DND-41 (cell line): ENCODE results near the gene POU2AF2.

ENCODE experiments used
- ATAC-seq: fragments of 200-7000 bp; cut with Tn5 transposase; 3 replicates; pipeline ENCODE4 v1.9.1; 2021; ENCODE audit warnings: low read depth; ENCODE audit not compliant: insufficient read depth
- DNase-seq: peaks from one replicate; pipeline ENCODE4 v3.0.0-alpha.2; 2020
- H2AFZ ChIP-seq: 2 replicates; pipeline ENCODE4 v1.6.0; 2012; ENCODE audit warnings: low read depth, low read length
- H3K27ac ChIP-seq: 2 replicates; pipeline ENCODE4 v1.5.1; 2012; ENCODE audit warnings: low read length, inconsistent platforms
- H3K27me3 ChIP-seq: fragments of 200-600 bp; sonication (generic); 2 replicates; pipeline ENCODE4 v1.6.0; 2012; ENCODE audit warnings: low read length, mild to moderate bottlenecking, inconsistent platforms; ENCODE audit not compliant: insufficient read depth, poor library complexity
- H3K36me3 ChIP-seq: 2 replicates; pipeline ENCODE4 v1.5.1; 2012; ENCODE audit warnings: low read length, inconsistent platforms; ENCODE audit not compliant: insufficient read depth
- H3K4me1 ChIP-seq: 2 replicates; pipeline ENCODE4 v1.5.1; 2012; ENCODE audit warnings: mild to moderate bottlenecking, low read length; ENCODE audit not compliant: insufficient read depth
- H3K4me2 ChIP-seq: 2 replicates; pipeline ENCODE4 v1.6.0; 2012; ENCODE audit warnings: mild to moderate bottlenecking, moderate library complexity, low read length, inconsistent platforms; ENCODE audit not compliant: insufficient read depth
- H3K4me3 ChIP-seq, 2 experiments: fragments of 200-600 bp in 1 of 2; shearing (Covaris generic) in 1 of 2; 2 replicates each; pipeline ENCODE4 v1.5.1; 2012 to 2016; ENCODE audit warnings: inconsistent platforms in 2 of 2, low read length in 2 of 2, mild to moderate bottlenecking in 2 of 2, low read depth in 1 of 2, moderate library complexity in 1 of 2
- H3K79me2 ChIP-seq: 2 replicates; pipeline ENCODE4 v1.6.0; 2012; ENCODE audit warnings: low read length, inconsistent platforms; ENCODE audit not compliant: insufficient read depth
- H3K9ac ChIP-seq: 2 replicates; pipeline ENCODE4 v1.6.0; 2012; ENCODE audit warnings: low read depth, mild to moderate bottlenecking, inconsistent platforms, low read length, moderate library complexity
- H3K9me3 ChIP-seq: 2 replicates; pipeline ENCODE4 v1.5.1; 2012; ENCODE audit warnings: low read length, moderate library complexity, mild to moderate bottlenecking, inconsistent platforms; ENCODE audit not compliant: insufficient read depth, severe bottlenecking
- H4K20me1 ChIP-seq: 2 replicates; pipeline ENCODE4 v1.6.0; 2012; ENCODE audit warnings: low read length; ENCODE audit not compliant: insufficient read depth
- EZH2 ChIP-seq: IDR thresholded peaks from 3 replicates; pipeline ENCODE4 v1.6.1; 2012; ENCODE audit warnings: borderline replicate concordance, low read depth, mild to moderate bottlenecking, moderate library complexity, low read length, inconsistent platforms; ENCODE audit not compliant: severe bottlenecking
- TF ChIP-seq, protein P1 (sequence below): IDR thresholded peaks from 2 replicates; pipeline ENCODE4 v1.5.1; 2012; ENCODE audit warnings: borderline replicate concordance, low read length, moderate library complexity, mild to moderate bottlenecking; ENCODE audit not compliant: poor library complexity, severe bottlenecking; ENCODE audit errors: extremely low read depth

The POU2AF2 gene

DNA sequence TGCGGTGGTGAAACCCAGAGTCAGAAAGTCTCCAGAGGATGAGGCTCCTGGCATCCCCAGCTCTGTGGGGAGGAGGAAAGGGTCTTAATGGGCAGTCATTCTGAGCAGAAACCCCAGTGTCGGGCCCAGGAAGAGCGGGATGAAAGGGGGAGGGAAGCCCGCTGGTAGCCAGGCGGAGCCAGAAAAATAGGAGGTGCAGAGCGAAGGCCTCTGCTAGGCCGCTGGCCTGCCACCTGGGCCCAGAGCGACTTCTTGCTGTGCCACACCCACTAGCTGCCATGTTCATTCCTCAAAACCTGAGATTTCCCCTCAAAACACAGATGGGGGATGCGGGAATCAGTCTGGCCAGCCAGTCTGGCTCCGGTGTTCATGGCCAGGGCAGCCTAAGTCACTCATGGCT lies 52.2 kb downstream of the POU2AF2 start:
- Histone ChIP-seq H3K9ac (no peak overlapping the region), H2AFZ (no peak overlapping the region), H3K9me3 (no peaks in the 10 kb centered on the region), H3K36me3 (no peaks in the 10 kb centered on the region), H3K79me2 (no peaks in the 10 kb centered on the region), H3K4me2 (no peak overlapping the region), H3K4me3 (no peak overlapping the region), H3K27me3 (peaks cover 7% of the 10 kb centered on the region), H3K27ac (no peak overlapping the region), H4K20me1 (no peaks in the 10 kb centered on the region), H3K4me1 (no peaks in the 10 kb centered on the region)
- no peak for ATAC-seq
- no peak for DNase-seq
- TF ChIP-seq, protein P1, sequence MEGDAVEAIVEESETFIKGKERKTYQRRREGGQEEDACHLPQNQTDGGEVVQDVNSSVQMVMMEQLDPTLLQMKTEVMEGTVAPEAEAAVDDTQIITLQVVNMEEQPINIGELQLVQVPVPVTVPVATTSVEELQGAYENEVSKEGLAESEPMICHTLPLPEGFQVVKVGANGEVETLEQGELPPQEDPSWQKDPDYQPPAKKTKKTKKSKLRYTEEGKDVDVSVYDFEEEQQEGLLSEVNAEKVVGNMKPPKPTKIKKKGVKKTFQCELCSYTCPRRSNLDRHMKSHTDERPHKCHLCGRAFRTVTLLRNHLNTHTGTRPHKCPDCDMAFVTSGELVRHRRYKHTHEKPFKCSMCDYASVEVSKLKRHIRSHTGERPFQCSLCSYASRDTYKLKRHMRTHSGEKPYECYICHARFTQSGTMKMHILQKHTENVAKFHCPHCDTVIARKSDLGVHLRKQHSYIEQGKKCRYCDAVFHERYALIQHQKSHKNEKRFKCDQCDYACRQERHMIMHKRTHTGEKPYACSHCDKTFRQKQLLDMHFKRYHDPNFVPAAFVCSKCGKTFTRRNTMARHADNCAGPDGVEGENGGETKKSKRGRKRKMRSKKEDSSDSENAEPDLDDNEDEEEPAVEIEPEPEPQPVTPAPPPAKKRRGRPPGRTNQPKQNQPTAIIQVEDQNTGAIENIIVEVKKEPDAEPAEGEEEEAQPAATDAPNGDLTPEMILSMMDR = no peak
- TF ChIP-seq EZH2 = no peak

DNA sequence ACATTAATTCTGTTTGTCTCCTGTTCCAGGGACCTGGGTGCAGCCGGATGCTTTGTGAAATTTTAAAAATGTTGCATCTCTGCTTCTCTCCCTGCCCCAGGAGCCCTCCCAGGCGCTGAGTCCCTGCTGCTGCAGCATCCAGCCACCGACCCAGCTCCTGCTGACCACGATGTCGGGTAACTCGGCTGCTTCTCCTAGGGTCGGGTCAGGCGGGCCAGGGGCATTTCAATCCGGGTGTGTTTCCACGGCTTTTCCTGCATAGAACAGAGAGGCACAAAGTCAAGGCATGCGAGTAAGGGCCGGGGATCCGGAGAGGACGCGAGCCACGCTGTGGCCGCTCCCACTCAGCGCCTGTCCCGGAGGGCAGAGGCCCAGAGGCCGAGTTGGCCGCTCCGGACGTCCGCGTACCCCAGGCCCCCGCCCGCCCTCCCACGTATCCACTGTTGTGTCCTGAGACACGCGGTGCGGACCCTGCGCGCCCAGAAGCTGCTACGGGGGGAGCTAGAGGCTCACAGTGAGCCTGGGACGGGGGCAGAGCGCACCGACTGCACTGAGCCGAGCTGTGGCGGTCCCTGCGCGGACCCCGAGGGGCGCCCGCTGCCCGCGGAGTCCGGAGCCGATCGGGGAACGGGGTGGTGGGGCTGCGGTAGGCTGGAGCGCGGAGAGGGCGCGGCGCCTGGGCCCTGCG lies 53.0 kb downstream of the POU2AF2 start, which contains the start of gene POU2AF3:
Gene POU2AF3 (plus strand): TSS at position 134 of the 688 bp plus-strand sequence. CDS start 36 bp downstream, at position 170.
- no peak within 1 kb of the TSS for H3K4me2 ChIP-seq
- H3K79me2 ChIP-seq = no peaks in the 10 kb centered on the region
- ATAC-seq (no peak), DNase-seq (no peak)
- no peak within 1 kb of the TSS for H3K9ac ChIP-seq
- H3K9me3 ChIP-seq = no peaks in the 10 kb centered on the region
- no peak for TF ChIP-seq EZH2
- TF ChIP-seq, protein P1 = no peak
- no peak within 1 kb of the TSS for H3K4me3 ChIP-seq
- H3K4me1 ChIP-seq = no peaks in the 10 kb centered on the region
- H3K27ac ChIP-seq = no peak within 1 kb of the TSS
- H3K36me3 ChIP-seq = no peaks in the 10 kb centered on the region
- peaks cover 8% of the 10 kb centered on the region for H3K27me3 ChIP-seq
- no peak within 1 kb of the TSS for H2AFZ ChIP-seq
- H4K20me1 ChIP-seq = no peaks in the 10 kb centered on the region

DNA sequence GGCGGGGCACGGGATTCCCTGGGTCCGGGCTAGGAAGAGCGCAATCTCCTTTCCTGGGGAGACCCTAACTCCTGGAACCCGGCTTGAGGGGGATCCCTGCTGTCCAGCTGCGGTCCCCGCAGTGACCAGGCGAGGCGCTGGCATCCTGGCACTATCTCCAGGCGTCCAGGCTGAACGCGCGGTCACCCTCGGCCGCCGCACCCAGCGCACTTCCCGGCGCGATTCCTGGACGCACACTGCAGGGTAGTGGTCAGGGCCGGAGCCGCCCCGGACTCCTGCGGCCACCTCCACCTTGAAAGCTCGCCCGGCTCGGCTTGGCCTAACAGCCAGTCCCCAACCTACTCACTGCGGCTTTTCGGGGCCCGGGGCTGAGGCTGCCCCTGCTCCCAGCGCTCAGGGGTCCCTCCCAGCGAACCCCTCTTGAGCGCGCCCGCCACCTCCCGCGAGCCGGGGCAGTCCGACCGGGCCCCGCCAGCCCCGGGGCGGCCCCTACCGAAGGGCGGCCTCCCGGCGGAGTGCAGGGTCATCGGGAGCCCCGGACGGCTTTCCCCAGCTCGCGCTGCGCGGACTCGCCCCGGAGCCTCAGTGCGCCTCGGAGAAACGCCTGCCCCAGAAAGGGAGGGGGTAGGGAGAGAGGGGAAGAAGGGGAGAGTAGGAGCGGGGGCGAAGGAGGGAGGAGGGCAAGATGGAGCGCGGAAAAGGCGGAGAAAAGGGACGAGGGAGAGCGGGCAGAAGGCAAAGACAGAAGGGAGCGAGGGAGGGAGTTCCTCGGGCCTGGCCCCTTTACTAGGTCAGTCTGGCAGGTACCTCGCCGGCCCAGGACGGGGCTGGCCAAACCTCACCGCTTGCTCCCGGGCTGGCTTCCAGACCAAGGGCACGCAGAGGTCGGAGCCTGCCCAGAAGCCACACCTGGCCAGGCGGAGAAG lies 53.8 kb downstream of the POU2AF2 start:
- H3K4me3 ChIP-seq = no peak overlapping the region
- DNase-seq = no peak
- peaks cover 8% of the 10 kb centered on the region for H3K27me3 ChIP-seq
- no peaks in the 10 kb centered on the region for H3K36me3 ChIP-seq
- H3K9ac ChIP-seq = no peak overlapping the region
- H3K4me1 ChIP-seq = no peaks in the 10 kb centered on the region
- no peak overlapping the region for H3K4me2 ChIP-seq
- no peak overlapping the region for H3K27ac ChIP-seq
- H3K79me2 ChIP-seq = no peaks in the 10 kb centered on the region
- no peak overlapping the region for H2AFZ ChIP-seq
- H3K9me3 ChIP-seq = no peaks in the 10 kb centered on the region
- TF ChIP-seq, protein P1 = no peak
- TF ChIP-seq EZH2 = no peak
- H4K20me1 ChIP-seq = no peaks in the 10 kb centered on the region
- no peak for ATAC-seq
